ENCODE data around the gene CYP3A5.
"Not testable (repeated sequence)": the region's sequence is repeated elsewhere in the genome, so short reads cannot be mapped to it uniquely, and the experiment has no call there.

CYP3A5 gene

DNA sequence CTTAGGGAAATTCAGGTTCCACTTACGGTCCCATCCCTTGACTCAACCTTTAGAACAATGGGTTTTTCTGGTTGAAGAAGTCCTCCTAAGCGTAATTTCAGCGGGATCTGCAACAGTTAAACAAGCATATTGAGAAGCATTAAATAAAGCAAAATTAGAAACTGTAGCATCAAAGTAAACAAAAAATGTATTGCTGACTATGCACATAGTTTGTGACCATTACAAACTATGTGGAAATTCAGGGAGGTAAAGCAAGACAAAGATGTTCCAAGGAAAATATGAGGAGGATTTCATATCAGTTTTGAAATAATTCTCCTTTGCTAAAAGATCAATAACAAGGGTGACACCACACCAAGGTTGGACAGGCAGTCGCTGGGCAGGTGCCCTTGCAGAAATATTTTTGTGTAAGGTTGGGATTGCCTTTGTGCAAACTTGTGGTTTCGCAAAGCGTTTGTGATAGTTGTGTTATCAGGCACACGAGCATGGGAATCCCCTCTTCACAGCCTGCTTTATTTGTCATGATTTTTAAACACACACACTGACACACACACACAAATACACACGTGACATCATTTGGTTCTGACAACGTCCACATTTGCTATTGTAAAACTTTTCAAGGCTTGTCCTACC lies 5.4 kb upstream of the CYP3A5 start:
- DNase-seq: no peak

DNA sequence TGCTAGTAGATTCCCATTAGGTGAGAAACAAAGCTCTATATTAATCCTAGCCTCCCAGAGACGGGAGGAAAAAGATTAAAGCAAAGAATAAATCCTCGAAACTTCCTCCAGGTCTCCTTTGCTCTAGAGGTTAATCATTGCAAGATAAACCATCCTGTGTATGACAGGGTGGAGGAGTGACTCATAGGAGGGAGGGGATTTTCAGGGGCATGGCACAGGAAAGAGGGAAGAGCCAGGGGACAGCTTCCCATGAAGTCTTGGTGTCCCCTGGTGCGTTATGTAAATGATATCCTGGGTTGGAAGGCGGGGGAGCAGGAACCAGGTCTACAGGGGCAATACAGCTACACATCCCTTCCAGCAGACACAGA lies 780 bp downstream of the CYP3A5 start:
- no peak for DNase-seq

DNA sequence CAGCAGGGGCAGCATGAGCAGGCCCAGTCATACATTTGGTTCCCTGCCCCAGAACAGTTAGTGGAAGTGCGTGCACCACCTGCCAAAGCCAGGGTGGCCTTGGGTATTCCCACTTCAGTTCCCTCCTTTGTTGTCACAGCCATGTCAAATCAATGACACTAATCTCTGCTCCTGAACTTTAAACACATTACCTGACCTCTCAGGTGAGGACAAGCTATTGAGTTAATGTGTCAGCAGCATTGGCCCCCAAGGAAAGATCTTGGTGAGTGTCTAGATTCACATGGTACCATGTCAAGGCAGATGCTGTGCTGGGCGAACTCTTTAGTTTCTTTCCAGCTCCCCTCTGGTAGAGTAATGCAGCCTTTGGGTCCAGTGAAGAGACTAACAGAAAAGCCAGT lies 2.1 kb downstream of the CYP3A5 start:
- no peak for DNase-seq

DNA sequence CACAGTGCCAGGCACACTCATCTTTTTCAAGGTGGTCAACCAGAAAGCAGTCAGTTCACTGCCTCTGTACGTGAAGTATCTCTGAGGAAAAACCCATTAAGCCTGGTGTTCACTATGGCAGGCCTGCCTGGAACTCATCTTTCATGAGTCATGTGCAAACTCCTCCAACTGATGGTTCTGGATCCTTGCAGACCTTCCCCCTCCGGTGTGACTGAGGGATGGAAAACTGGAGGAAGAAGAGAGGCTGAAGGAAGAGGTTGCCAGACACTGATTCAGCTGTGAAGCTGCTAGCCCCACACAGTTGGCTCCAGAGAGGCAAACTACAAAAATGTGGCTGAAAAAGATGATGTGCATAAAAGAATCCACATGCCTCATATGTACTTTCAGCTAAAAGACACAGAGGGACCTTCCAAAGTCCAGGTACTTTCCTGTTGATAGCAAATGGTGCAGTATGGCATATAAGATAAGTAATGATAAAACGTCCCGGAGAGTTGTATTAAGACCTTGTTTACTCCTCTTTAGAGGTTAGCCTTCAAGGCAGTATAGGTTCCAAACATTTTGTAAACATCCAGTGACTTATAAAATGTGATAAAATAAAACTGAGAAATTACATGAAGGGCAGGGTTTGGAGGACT lies 2.7 kb downstream of the CYP3A5 start:
- DNase-seq: no peak

DNA sequence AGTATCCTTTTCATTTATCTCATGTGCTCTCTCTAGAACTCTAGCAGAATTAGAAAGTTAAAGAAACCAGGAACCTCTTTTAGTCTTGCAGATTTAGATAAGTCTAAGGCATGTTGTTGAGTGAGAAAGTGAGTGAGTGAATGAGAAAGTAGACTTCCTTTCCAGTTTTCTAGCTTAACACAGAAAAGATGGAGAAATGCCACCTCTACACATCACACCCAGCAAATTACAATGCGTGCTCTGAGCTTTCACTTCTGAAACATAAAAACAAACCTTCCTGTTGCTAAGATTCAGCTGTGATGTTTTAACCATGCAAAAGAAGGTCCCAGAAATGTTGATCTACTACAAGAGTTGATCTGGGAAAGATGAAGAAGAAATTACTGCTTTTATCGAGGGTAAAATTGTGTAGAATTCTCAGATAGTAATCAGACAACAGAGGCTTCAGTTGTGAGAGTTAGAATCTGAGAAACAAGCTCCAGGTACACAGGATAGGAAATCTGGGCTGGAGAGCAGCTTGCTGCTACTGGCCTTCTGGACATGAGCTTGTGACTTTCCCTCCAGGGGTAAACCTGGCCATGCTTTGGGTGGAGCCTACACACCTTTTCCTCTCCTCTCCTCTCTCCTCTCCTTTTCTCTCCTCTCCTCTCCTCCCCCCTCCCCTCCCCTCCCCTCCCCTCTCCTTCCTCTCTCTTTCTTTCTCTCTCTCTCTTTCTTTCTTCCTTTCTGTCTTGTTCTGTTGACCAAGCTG lies 4.6 kb downstream of the CYP3A5 start:
- DNase-seq: no peak

DNA sequence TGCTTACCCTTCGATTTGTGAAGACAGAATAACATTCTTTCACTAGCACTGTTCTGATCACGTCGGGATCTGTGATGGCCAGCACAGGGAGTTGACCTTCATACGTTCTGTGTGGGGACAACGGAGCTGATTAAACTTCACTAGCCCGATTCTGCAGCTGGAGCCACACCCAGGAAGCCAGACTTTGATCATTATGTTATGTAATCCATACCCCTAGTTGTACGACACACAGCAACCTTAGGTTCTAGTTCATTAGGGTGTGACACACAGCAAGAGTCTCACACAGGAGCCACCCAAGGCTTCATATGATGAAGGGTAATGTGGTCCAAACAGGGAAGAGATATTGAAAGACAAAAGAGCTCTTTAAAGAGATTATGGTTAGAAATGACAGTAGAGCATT lies 7.2 kb downstream of the CYP3A5 start:
- no peak for DNase-seq

DNA sequence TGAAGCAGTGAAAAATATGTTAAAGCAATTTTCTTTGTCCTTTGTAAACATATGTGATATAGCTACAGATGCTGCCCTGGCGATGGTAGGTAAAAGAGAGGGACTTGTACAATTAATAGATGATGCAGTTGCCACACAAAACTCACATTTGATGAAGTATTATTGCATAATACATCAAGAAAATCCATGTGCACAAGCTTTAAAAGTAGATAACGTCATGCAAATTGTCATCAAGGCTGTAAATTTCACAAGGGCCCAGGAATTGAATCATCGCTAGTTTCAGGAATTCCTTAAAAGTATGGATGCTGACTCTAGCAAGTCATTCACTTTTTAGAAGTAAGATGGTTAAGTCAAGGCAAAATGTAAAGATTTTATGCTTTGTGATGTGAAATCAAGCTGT lies 10.0 kb downstream of the CYP3A5 start:
- no peak for DNase-seq

DNA sequence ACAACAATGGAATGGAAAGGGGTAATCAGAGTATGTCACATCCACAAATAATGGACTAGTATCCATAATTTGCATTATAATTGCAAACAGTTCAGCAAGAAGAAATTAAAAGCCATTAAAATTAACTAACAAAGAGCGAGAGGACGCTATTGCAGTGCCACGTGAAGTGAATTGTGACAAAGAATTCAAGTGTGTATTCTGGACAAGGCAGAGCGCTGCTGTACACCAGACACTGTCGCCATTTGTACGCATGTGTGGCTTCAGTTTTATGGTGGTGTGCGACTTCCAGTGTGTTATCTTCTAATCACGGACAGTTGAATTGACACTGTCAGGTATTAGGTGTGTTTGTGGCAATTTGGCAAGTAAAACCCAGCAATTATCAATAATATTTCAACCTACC lies 11.3 kb downstream of the CYP3A5 start:
- DNase-seq: no peak

DNA sequence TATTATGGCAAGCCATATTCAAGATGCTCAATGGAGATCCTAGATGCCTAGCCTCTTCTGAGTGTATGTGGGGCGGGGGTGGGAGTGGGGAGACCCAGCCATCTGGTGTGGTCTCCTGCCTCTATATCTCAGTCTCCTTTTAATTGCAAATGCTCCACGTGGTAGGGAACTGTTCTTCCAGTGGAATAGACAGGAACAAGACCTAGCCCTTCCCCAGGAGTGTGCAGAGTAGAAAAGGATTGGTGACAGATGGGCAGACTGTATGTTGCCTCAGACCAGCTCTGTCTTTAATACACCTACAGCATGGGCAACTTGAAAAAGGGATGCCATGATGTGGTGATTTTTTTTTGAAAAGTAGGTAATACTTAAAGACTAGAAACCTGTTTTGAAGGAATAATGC lies 12.6 kb downstream of the CYP3A5 start:
- no peak for DNase-seq

DNA sequence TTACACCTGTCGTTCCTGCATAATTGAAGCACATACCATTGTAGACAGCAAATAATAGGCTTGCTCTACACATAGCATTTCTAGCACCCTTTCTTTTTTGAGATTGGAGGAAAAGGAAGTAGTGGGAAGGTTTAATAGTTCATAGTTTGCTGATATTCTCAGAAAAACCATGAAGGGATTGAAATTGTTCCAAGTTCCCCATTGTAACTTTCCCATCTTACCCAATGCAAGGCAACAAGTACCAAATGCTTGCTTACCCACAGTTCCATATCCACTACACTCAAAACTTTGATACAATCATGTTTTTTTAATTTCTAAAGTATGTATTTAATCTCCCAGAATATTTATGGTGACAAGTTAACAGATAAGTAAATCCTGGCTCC lies 13.8 kb downstream of the CYP3A5 start:
- DNase-seq: no peak

DNA sequence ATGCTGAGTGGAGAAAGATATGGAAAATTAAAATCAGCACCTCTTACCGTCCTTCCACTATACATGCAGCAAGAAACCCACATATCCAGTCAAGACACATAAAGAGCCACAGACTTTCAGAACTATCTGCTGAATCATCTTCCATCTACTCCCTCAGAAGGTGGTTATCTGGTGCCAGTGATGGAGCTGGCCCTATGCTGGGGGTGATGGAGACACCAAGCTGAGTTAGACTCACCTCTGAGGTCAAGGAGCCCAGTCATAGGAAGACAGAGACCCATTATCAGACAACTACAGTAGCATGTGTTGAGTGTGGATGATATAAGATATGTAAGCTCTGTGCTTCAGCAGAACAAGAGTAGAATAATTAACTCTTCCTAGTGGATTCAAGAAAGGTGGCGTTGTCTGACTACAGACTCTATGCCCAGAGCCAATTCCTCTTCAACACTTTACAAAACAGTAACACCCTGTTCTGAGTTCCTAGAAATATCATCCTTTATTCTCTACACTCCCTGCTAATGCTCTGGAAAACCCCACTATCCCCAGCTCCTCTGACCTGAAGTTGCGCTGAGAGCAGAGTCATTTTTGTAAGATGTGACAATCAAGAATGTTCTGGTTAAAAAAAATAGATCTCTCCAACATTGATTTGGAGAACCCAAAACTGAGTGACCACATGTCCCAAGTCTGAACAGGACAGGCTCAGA lies 14.3 kb downstream of the CYP3A5 start:
- DNase-seq: no peak

DNA sequence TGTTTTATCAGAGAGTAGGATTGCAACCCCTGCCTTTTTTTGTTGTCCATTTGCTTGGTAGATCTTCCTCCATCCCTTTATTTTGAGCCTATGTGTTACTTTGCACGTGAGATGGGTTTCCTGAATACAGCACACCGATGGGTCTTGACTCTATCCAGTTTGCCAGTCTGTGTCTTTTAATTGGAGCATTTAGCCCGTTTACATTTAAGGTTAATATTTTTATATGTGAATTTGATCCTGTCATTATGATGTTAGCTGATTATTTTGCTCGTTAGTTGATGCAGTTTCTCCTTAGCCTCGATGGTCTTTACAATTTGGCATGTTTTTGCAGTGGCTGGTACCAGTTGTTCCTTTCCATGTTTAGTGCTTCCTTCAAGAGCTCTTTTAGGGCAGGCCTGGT lies 21.9 kb downstream of the CYP3A5 start:
- DNase-seq: not testable (repeated sequence)

DNA sequence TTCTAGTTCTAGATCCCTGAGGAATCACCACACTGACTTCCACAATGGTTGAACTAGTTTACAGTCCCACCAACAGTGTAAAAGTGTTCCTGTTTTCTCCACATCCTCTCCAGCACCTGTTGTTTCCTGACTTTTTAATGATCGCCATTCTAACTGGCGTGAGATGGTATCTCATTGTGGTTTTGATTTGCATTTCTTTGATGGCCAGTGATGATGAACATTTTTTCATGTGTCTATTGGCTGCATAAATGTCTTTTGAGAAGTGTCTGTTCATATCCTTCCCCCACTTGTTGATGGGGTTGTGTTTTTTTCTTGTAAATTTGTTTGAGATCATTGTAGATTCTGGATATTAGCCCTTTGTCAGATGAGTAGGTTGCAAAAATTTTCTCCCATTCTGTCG lies 25.2 kb downstream of the CYP3A5 start:
- not testable (repeated sequence) for DNase-seq

DNA sequence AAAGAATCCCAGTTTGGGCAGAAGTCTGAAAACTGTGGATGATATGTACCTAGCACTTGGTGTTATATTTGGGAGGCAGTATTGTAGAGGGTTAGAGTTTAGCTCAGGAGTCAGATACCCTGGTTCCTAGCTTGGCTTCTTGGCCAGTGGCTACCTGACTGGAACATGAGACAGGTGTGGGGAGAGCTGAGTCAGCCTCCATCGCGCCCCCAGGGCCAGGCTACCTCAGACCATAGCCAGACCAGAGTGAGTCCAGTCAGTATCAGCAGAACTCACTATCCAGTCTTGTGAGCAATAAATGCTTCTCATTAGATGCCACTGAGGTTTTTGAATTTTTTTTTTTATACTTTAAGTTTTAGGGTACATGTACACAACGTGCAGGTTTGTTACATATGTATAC lies 26.0 kb downstream of the CYP3A5 start:
- no peak for DNase-seq

DNA sequence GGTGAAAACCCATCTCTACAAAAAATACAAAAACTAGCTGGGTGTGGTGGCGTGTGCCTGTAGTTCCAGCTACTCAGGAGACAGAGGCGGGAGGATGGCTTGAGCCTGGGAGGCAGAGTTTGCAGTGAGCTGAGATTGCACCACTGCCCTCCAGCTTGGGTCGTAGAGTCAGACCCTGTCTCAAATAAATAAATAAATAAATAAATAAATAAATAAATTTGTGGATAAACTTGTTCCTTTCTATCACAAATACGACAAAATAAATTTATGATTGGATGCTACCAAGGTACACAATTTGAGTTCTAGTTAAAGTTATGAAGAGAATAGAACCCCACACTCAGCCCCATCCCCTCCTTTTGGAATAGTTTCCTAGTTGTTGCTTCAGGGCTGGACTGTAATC lies 26.5 kb downstream of the CYP3A5 start:
- not testable (repeated sequence) for DNase-seq

DNA sequence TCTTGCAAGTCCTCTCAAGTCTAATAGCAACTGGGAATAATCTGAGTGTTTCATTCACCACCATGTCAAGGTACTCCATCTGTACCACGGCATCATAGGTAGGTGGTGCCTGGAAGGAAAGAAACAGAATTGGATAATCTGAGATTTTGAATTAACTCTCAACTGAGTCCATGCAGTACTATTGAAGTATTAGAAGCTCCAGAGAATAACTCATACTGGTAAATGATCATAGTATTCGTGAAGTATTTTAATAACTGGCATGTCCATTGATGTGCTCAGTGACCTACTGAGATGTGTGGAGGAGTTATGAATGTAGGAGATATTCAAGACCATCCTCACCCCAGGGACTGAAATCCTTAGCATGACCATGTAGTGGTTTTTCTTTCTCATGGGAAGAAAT lies 27.1 kb downstream of the CYP3A5 start:
- no peak for DNase-seq

DNA sequence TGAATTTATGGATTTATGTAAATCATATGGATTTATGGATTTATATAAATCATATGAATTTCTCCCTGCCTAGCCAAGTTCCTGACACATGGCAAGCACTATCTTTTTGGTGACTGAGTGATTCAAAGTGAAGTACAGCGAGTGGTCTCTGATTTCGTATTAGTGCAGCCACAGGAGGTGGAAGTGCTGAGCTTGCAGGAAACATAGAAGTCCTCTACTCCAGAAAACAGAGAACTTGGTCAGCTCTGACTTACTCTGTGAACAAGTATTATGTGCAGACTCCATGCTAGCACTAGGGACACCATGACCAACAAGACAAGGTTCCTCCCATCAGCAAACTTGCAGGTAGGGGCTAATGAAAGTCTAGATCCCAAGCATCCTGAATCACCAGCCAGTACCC lies 28.5 kb downstream of the CYP3A5 start:
- DNase-seq: no peak

DNA sequence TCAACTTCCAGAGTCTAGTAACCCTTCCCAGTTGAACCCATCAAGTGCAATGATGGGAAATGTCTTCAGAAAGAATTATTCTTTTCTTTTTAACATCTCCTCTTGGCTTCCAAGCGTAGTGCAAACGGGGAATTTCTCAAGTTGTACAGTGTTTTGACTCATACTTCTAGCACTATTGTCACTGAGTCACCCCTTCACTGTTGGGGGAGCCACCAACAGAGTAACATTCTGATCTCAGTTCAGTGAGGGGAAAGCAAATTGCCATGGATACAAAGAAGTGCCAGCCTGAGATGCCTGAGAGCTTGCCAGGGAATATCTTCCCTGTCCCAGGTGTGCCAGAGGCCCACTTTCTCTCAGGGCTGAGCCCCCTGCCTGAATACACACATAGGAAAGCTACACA lies 31.0 kb downstream of the CYP3A5 start:
- DNase-seq: no peak

DNA sequence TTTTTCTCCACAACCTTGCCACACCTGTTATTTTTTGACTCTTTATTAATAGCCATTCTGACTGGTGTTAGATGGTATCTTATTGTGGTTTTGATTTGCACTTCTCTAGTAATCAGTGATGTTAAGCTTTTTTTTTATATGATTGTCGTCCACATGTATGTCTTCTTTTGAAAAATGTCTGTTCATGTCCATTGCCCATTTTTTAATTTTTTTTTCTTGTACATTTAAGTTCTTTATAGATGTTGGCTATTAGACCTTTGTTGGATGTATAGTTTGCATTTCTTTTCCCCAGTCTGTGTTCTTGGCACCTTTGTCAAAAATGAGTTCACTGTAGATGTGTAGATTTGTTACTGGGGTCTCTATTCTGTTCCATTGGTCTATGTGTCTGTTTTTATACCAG lies 34.2 kb downstream of the CYP3A5 start:
- DNase-seq: no peak

DNA sequence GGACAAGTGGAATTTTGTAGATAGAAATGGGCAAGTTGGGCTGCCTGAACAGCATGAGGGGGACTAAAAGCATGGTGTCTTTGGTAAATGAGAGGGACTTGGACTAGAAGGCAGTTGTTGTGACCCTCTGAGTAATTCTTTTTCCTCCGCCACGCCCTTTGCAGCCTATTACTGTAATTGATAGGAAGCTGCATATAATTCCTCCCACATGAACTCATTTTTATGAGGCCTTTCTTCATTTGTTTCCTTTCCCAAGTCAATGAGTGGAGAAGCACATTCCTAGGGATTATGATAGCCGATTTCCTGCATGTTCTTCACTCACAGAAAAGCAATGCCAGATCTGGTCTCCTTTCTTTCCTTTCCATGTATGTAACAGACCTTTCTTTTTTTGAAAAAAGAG lies 35.4 kb downstream of the CYP3A5 start:
- DNase-seq: no peak

DNA sequence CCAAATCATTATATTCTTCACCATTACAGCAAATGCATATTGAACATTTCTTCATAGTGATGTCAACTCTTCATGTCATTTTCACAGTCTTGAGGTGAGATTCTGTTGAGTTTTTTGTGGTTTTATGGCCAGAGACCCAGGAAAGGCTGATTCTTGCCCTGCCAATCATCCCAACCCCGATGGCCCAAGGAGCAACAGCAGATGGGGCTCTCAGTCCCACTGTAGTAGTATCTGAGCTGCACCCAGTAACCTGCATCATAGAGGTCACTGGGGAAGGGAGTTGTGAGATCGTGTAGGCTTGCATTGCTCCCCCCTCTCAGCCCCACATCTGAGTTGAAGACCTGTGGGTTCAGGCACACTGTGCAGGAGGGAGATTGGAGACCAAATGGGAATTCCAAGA lies 36.3 kb downstream of the CYP3A5 start:
- no peak for DNase-seq

DNA sequence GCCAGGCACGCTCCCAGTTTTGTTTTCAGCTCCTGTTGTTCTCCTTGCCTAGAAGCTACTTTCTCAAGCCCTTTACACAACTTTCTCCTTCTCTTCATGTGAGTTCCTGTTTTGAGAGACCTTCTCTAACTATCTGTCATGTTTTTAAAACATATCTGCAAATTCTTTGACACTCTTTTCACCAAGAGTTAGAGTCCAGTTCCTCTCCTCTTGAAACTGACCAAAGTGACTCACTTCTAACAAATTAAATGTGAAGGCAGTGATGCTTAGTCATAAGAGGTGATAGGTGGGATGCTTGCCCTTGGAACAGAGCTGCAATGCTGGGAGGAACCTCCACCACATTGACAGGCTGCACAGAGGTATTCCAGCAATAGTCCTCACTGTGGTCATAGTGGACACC lies 37.8 kb downstream of the CYP3A5 start:
- DNase-seq: no peak

DNA sequence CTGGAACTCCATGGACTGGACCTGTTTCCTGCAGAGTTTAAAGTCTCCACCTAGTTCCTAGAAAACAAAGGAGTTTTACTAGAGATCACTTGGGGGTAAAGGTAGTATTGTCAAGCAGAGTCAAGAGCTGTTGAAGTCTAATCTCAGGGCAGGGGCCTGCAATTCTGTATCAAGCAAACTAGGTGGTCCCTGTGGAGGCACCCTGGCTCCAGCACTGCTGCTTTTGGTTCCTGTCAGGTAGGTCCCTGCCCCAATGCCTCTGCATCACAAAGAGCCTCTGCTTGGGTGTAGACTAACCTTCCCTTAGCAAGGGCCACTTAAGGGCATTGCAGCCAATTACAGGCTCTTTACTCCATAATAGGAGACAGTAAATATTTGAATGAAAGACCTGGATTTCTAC lies 40.5 kb downstream of the CYP3A5 start:
- DNase-seq: no peak

DNA sequence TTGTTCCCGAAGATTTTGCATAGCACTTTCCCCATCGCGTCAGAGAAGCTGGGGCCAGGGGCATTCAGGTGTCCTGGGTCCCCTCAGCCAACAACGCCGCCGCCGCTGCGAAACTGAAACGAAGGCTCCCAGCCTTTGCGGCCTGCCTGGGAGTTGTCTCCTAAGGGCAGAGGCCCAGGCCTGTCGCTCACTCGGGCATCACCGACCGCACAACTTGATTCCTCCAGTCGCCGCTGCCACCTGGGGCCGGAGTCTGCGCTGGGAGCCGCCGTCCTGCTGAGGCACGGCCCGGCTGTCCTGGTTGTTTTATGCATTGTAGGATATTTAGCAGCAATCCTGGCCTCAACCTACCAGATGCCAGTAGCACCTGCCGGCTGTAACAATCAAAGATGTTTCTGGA lies 41.1 kb downstream of the CYP3A5 start:
- no peak for DNase-seq
